DLD1 (cell line): ENCODE data around the gene IL4R.
"Not testable (repeated sequence)": the region's sequence is repeated elsewhere in the genome, so short reads cannot be mapped to it uniquely, and the experiment has no call there.

Experiments used
- in situ Hi-C: cut with HindIII; loops from 2 replicates; pipeline ENCODE4 v1.10.0; 2017; ENCODE audit warnings: low sequenced_read_pairs

IL4R gene

GRCh38 chr16:27326738-27327585 lies 13.2 kb downstream of the IL4R start:
- in situ Hi-C loops, result no loop called here

GRCh38 chr16:27327586-27327915 lies 13.8 kb downstream of the IL4R start:
- in situ Hi-C loops, result no loop called here

- in situ Hi-C loops, result no loop called here
Observed at GRCh38 chr16:27328937-27329336, 15.2 kb downstream of the IL4R start.

GRCh38 chr16:27329376-27330079 lies 15.8 kb downstream of the IL4R start:
- in situ Hi-C loops, result not testable (repeated sequence)

- in situ Hi-C loops, result no loop called here
Observed at GRCh38 chr16:27330542-27330941, 16.8 kb downstream of the IL4R start.

GRCh38 chr16:27332105-27332504 lies 18.3 kb downstream of the IL4R start:
- in situ Hi-C loops, result no loop called here

- in situ Hi-C loops, result no loop called here
Observed at GRCh38 chr16:27333104-27333503, 19.3 kb downstream of the IL4R start.

GRCh38 chr16:27333549-27333948 lies 19.8 kb downstream of the IL4R start:
- in situ Hi-C loops, result no loop called here

- in situ Hi-C loops, result no loop called here
Observed at GRCh38 chr16:27334192-27334764, 20.5 kb downstream of the IL4R start.

GRCh38 chr16:27334838-27335237 lies 21.1 kb downstream of the IL4R start:
- in situ Hi-C loops, result no loop called here

GRCh38 chr16:27335349-27336053 lies 21.7 kb downstream of the IL4R start:
- in situ Hi-C loops, result no loop called here

- in situ Hi-C loops, result no loop called here
Observed at GRCh38 chr16:27337024-27337423, 23.2 kb downstream of the IL4R start.

GRCh38 chr16:27339180-27339579 lies 25.4 kb downstream of the IL4R start:
- in situ Hi-C loops, result no loop called here

GRCh38 chr16:27340654-27341053 lies 26.9 kb downstream of the IL4R start:
- in situ Hi-C loops, result no loop called here

GRCh38 chr16:27341549-27341948 lies 27.8 kb downstream of the IL4R start:
- in situ Hi-C loops, result no loop called here

GRCh38 chr16:27341971-27342370 lies 28.2 kb downstream of the IL4R start:
- in situ Hi-C loops, result no loop called here

GRCh38 chr16:27344721-27345120 lies 30.9 kb downstream of the IL4R start:
- in situ Hi-C loops, result no loop called here

- in situ Hi-C loops, result no loop called here
Observed at GRCh38 chr16:27345201-27345600, 31.4 kb downstream of the IL4R start.

GRCh38 chr16:27346819-27347218 lies 33.0 kb downstream of the IL4R start:
- in situ Hi-C loops, result no loop called here

GRCh38 chr16:27347930-27348685 lies 34.3 kb downstream of the IL4R start:
- in situ Hi-C loops, result no loop called here

GRCh38 chr16:27349276-27349675 lies 35.5 kb downstream of the IL4R start:
- in situ Hi-C loops, result no loop called here
